H9 (cell line): ENCODE measurements around the gene DLX2. TPM values are rescaled to one million over a fixed set of nuclear protein-coding genes. Genes with fewer than 3 reads are reported as not detected.

Experiments
- DNase-seq: peaks from one replicate; pipeline ENCODE4 v3.0.0-alpha.2; 2017
- H2AFZ ChIP-seq: one replicate; pipeline ENCODE4 v1.6.1; 2013; ENCODE audit warnings: mild to moderate bottlenecking, low read length, control low read depth, moderate library complexity
- H2AK5ac ChIP-seq: 2 replicates; pipeline ENCODE4 v1.6.1; 2013; ENCODE audit warnings: low read length, control low read depth, mixed read lengths; ENCODE audit not compliant: insufficient read length
- H2BK120ac ChIP-seq: one replicate; pipeline ENCODE4 v1.6.1; 2013; ENCODE audit warnings: low read depth, mild to moderate bottlenecking, low read length, control low read depth, inconsistent platforms; ENCODE audit not compliant: poor library complexity, severe bottlenecking
- H2BK12ac ChIP-seq: 2 replicates; pipeline ENCODE4 v1.6.1; 2013; ENCODE audit warnings: low read length, control low read depth, mixed read lengths, low read depth; ENCODE audit not compliant: insufficient read length
- H2BK15ac ChIP-seq: 2 replicates; pipeline ENCODE4 v1.6.1; 2013; ENCODE audit warnings: low read depth, low read length, control low read depth
- H2BK20ac ChIP-seq: one replicate; pipeline ENCODE4 v1.6.1; 2013; ENCODE audit warnings: low read depth, mild to moderate bottlenecking, low read length, control low read depth, inconsistent platforms; ENCODE audit not compliant: poor library complexity, severe bottlenecking
- H2BK5ac ChIP-seq: 2 replicates; pipeline ENCODE4 v1.6.1; 2013; ENCODE audit warnings: low read length, control low read depth, mixed read lengths; ENCODE audit not compliant: insufficient read length
- H3K14ac ChIP-seq: 2 replicates; pipeline ENCODE4 v1.6.1; 2013; ENCODE audit warnings: low read length, control low read depth; ENCODE audit not compliant: insufficient read depth
- H3K18ac ChIP-seq: 2 replicates; pipeline ENCODE4 v1.6.1; 2013; ENCODE audit warnings: low read depth, mild to moderate bottlenecking, mixed read lengths, low read length, control low read depth; ENCODE audit not compliant: insufficient read length
- H3K23ac ChIP-seq: 2 replicates; pipeline ENCODE4 v1.6.1; 2013; ENCODE audit warnings: low read length, control low read depth, mixed read lengths, low read depth; ENCODE audit not compliant: insufficient read length
- H3K23me2 ChIP-seq: 2 replicates; pipeline ENCODE4 v1.6.1; 2013; ENCODE audit warnings: low read depth, mild to moderate bottlenecking, mixed read lengths, low read length, control low read depth; ENCODE audit not compliant: insufficient read length, poor library complexity, severe bottlenecking
- H3K27ac ChIP-seq: 2 replicates; pipeline ENCODE4 v1.5.1; 2013; ENCODE audit warnings: low read length, control low read depth, mixed read lengths, low read depth; ENCODE audit not compliant: insufficient read length
- H3K27me3 ChIP-seq: 2 replicates; pipeline ENCODE4 v1.6.1; 2013; ENCODE audit warnings: low read length, control low read depth, inconsistent platforms; ENCODE audit not compliant: insufficient read depth
- H3K4ac ChIP-seq: 2 replicates; pipeline ENCODE4 v1.6.1; 2013; ENCODE audit warnings: low read depth, mild to moderate bottlenecking, control low read depth, inconsistent platforms, low read length, moderate library complexity
- H3K4me1 ChIP-seq: 2 replicates; pipeline ENCODE4 v1.6.1; 2013; ENCODE audit warnings: low read length, control low read depth, inconsistent platforms; ENCODE audit not compliant: insufficient read depth
- H3K4me2 ChIP-seq: 2 replicates; pipeline ENCODE4 v1.6.1; 2013; ENCODE audit warnings: low read length, control low read depth, mixed read lengths; ENCODE audit not compliant: insufficient read length, insufficient read depth
- H3K56ac ChIP-seq: 2 replicates; pipeline ENCODE4 v1.6.1; 2013; ENCODE audit warnings: low read depth, mild to moderate bottlenecking, mixed read lengths, low read length, control low read depth; ENCODE audit not compliant: insufficient read length
- H3K79me1 ChIP-seq: 2 replicates; pipeline ENCODE4 v1.6.1; 2013; ENCODE audit warnings: low read depth, mild to moderate bottlenecking, moderate library complexity, low read length, control low read depth, inconsistent platforms; ENCODE audit not compliant: insufficient read depth, poor library complexity, severe bottlenecking
- H3K79me2 ChIP-seq: 2 replicates; pipeline ENCODE4 v1.6.1; 2013; ENCODE audit warnings: low read length, control low read depth, inconsistent platforms; ENCODE audit not compliant: insufficient read depth
- H3K9ac ChIP-seq: 2 replicates; pipeline ENCODE4 v1.6.1; 2013; ENCODE audit warnings: low read length, control low read depth, mixed read lengths; ENCODE audit not compliant: insufficient read length; ENCODE audit errors: extremely low read depth
- H3K9me3 ChIP-seq: one replicate; pipeline ENCODE4 v1.6.1; 2013; ENCODE audit warnings: low read depth, low read length, inconsistent platforms; ENCODE audit not compliant: control insufficient read depth
- H3T11ph ChIP-seq: one replicate; pipeline ENCODE4 v1.6.1; 2013; ENCODE audit warnings: mild to moderate bottlenecking, low read length, control low read depth, inconsistent platforms
- H4K20me1 ChIP-seq: one replicate; pipeline ENCODE4 v1.6.1; 2013; ENCODE audit not compliant: control insufficient read depth, insufficient read length, insufficient read depth
- H4K5ac ChIP-seq: 2 replicates; pipeline ENCODE4 v1.6.1; 2013; ENCODE audit warnings: low read depth, mild to moderate bottlenecking, mixed read lengths, low read length, control low read depth; ENCODE audit not compliant: insufficient read length
- H4K8ac ChIP-seq: replicated peaks from 2 replicates; pipeline ENCODE4 v1.6.1; 2013; ENCODE audit warnings: low read length, control low read depth, mixed read lengths, low read depth; ENCODE audit not compliant: insufficient read length
- H4K91ac ChIP-seq: 2 replicates; pipeline ENCODE4 v1.6.1; 2013; ENCODE audit warnings: low read depth, mild to moderate bottlenecking, moderate library complexity, mixed read lengths, low read length, control low read depth; ENCODE audit not compliant: insufficient read length
- H3K27ac Mint-ChIP-seq, 3 experiments: 2 replicates in 2 of 3; 3 replicates in 1 of 3; pipeline ENCODE4 v1.8.0; 2020 to 2021; ENCODE audit warnings: mixed read lengths in 3 of 3, mild to moderate bottlenecking in 1 of 3, moderate library complexity in 1 of 3
- H3K27me3 Mint-ChIP-seq: 2 replicates; pipeline ENCODE4 v1.8.0; 2021; ENCODE audit warnings: low read depth, mild to moderate bottlenecking, moderate library complexity, mixed read lengths
- H3K36me3 Mint-ChIP-seq, 3 experiments: 2 replicates in 2 of 3; 3 replicates in 1 of 3; pipeline ENCODE4 v1.8.0; 2020 to 2021; ENCODE audit warnings: low read depth in 3 of 3, mixed read lengths in 3 of 3; ENCODE audit not compliant: insufficient read depth in 1 of 3
- H3K4me1 Mint-ChIP-seq, 2 experiments: 2 replicates each; pipeline ENCODE4 v1.8.0; 2020; ENCODE audit warnings: mixed read lengths in 2 of 2
- H3K4me3 Mint-ChIP-seq, 2 experiments: 2 replicates in 1 of 2; 3 replicates in 1 of 2; pipeline ENCODE4 v1.8.0; 2020 to 2021; ENCODE audit warnings: mild to moderate bottlenecking in 2 of 2, mixed read lengths in 2 of 2, moderate library complexity in 1 of 2
- H3K9me3 Mint-ChIP-seq, 2 experiments: 2 replicates in 1 of 2; 3 replicates in 1 of 2; pipeline ENCODE4 v1.8.0; 2020; ENCODE audit warnings: mild to moderate bottlenecking in 2 of 2, mixed read lengths in 2 of 2, moderate library complexity in 1 of 2
- CTCF ChIP-seq: fragments of 200-600 bp; sonication (generic); conservative IDR thresholded peaks from 3 replicates; pipeline ENCODE4 v1.8.0; 2021; ENCODE audit warnings: antibody characterized with exemption, mild to moderate bottlenecking
- total RNA-seq: library from RNA; stranded (reverse); gene quantifications from 2 replicates; pipeline ENCODE4 v1.2.1, GENCODE V29; 2021

DLX2 gene
- total RNA-seq, 1 experiment from 2014 or later = not detected

GRCh38 chr2:172129404-172129803, 26.7 kb upstream of the DLX2 start:
- H2BK15ac ChIP-seq = no peak overlapping the region
- no peaks in the 10 kb centered on the region for H4K20me1 ChIP-seq
- no peak overlapping the region for H2BK5ac ChIP-seq
- no peak overlapping the region for H2AK5ac ChIP-seq
- Mint-ChIP-seq H3K4me3 (no peak overlapping the region), H3K4me1 (peaks cover 24 to 36% of the 10 kb centered on the region in 2 experiments), H3K9me3 (peaks cover 7 to 18% of the 10 kb centered on the region in 2 experiments), H3K36me3 (peaks cover 0 to 28% (median 0%) of the 10 kb centered on the region in 3 experiments; a peak in 4 of 7 replicates), H3K27ac (no peak overlapping the region), H3K27me3 (peaks cover 24% of the 10 kb centered on the region)
- no peak overlapping the region for H4K91ac ChIP-seq
- no peak overlapping the region for H2BK120ac ChIP-seq
- H2BK12ac ChIP-seq = no peak overlapping the region
- H3K4me1 ChIP-seq = peaks cover 4% of the 10 kb centered on the region; the same call in 1 of the 2 replicates
- no peaks in the 10 kb centered on the region for H3K79me2 ChIP-seq
- no peak overlapping the region for H3T11ph ChIP-seq
- H3K27me3 ChIP-seq = peaks cover 2% of the 10 kb centered on the region; the same call in 1 of the 2 replicates
- H3K23ac ChIP-seq = no peak overlapping the region
- H3K9ac ChIP-seq = no peak overlapping the region
- H2AFZ ChIP-seq = no peak overlapping the region
- no peak for DNase-seq
- no peak for TF ChIP-seq CTCF
- H3K14ac ChIP-seq = no peak overlapping the region
- H3K4me2 ChIP-seq = no peak overlapping the region
- no peak overlapping the region for H3K18ac ChIP-seq
- no peaks in the 10 kb centered on the region for H3K79me1 ChIP-seq
- H3K9me3 ChIP-seq = no peaks in the 10 kb centered on the region
- no peak overlapping the region for H4K8ac ChIP-seq
- H4K5ac ChIP-seq = no peak overlapping the region
- no peak overlapping the region for H2BK20ac ChIP-seq
- no peak overlapping the region for H3K4ac ChIP-seq
- no peak overlapping the region for H3K27ac ChIP-seq
- H3K23me2 ChIP-seq = no peaks in the 10 kb centered on the region
- no peak overlapping the region for H3K56ac ChIP-seq
